ENCODE results near the gene ZNF200. TPM values are rescaled to one million over a fixed set of nuclear protein-coding genes. Genes with fewer than 3 reads are reported as not detected.

Gene ZNF200
- total and polyA plus RNA-seq, 2 donors (not counting 1 experiment from before 2014, with no cell fraction given) = 2.7 to 20.1 TPM

DNA sequence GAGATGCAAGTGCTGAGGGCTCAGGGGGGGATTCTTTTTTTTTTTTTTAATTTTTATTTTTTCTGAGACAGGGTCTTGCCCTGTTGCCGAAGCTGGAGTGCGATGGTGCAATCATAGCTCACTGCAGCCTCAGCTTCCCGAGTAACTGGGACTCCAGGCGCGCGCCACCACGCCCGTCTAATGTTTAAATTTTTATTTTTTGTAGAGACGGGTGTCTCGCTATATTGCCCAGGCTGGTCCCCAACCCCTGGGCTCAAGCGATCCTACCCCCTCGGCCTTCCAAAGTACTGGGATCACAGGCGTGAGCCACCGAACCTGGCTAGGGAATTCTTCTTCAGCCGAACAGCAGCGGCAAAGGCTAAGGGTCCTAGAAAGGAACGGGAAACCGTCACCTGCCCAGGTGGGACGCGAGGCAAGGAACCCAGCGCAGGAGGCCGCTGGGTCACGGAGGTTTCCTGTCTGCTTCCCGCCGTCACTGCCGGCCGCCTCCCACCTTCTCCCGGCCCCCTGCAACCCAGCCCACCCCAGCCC is 60.3 kb downstream of the ZNF200 start:
- Histone ChIP-seq H3K9ac (ENCODE audit: low read length) (no peak overlapping the region), H3K27me3 (replicated peaks in 1 of 4; ENCODE audit: control extremely low read depth in 1 of 4, control insufficient read depth in 3 of 4, insufficient read depth in 4 of 4, low read length in 3 of 4) (peaks cover 0 to 84% (median 52%) of the 10 kb centered on the region in 4 experiments), H2AFZ (ENCODE audit: insufficient read depth, low read depth, low read length, poor library complexity, severe bottlenecking) (no peak overlapping the region), H3K4me1 (ENCODE audit: control insufficient read depth in 2 of 2, insufficient read depth in 2 of 2, low read length in 2 of 2) (peaks cover 40 to 47% of the 10 kb centered on the region in 2 donors), H3K4me2 (replicated peaks; ENCODE audit: low read depth, low read length, poor library complexity, severe bottlenecking) (peak overlapping the region; percentile 50), H3K4me3 (ENCODE audit: control extremely low read depth in 1 of 5, extremely low read depth in 1 of 5, insufficient read depth in 1 of 5, low read depth in 2 of 5, low read length in 4 of 5) (peak overlapping the region in 1 of 5 experiments; percentile 33), H3K36me3 (replicated peaks in 1 of 2; ENCODE audit: control extremely low read depth in 1 of 2, control insufficient read depth in 1 of 2, extremely low read depth in 1 of 2, insufficient read depth in 2 of 2, low read length in 1 of 2) (no peaks in the 10 kb centered on the region), H3K27ac (ENCODE audit: low read length in 2 of 2) (no peak overlapping the region), H3K79me2 (ENCODE audit: control insufficient read depth, insufficient read depth, low read length) (no peaks in the 10 kb centered on the region), H4K20me1 (ENCODE audit: control insufficient read depth, insufficient read depth, low read length, poor library complexity, severe bottlenecking) (no peaks in the 10 kb centered on the region), H3K9me3 (ENCODE audit: control extremely low read depth in 1 of 3, control insufficient read depth in 2 of 3, insufficient read depth in 1 of 3, low read length in 2 of 3) (peaks cover 0 to 48% (median 0%) of the 10 kb centered on the region in 3 donors)
- H3K4me1 Mint-ChIP-seq = peaks cover 29% of the 10 kb centered on the region
- TF ChIP-seq, protein P1, sequence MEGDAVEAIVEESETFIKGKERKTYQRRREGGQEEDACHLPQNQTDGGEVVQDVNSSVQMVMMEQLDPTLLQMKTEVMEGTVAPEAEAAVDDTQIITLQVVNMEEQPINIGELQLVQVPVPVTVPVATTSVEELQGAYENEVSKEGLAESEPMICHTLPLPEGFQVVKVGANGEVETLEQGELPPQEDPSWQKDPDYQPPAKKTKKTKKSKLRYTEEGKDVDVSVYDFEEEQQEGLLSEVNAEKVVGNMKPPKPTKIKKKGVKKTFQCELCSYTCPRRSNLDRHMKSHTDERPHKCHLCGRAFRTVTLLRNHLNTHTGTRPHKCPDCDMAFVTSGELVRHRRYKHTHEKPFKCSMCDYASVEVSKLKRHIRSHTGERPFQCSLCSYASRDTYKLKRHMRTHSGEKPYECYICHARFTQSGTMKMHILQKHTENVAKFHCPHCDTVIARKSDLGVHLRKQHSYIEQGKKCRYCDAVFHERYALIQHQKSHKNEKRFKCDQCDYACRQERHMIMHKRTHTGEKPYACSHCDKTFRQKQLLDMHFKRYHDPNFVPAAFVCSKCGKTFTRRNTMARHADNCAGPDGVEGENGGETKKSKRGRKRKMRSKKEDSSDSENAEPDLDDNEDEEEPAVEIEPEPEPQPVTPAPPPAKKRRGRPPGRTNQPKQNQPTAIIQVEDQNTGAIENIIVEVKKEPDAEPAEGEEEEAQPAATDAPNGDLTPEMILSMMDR (IDR thresholded peaks at IDR 0.05) = no peak
- no peak for TF ChIP-seq EZH2 (IDR thresholded peaks at IDR 0.05; ENCODE audit: borderline replicate concordance, insufficient read depth, low read depth, low read length, poor library complexity, severe bottlenecking)
- H3K4me3 Mint-ChIP-seq = no peak overlapping the region
- POLR2A ChIA-PET = no interaction called here
- H3K27ac Mint-ChIP-seq = no peak overlapping the region
- H3K9me3 Mint-ChIP-seq (ENCODE audit: insufficient read depth) = no peaks in the 10 kb centered on the region
- intact Hi-C loops (cut with micrococcal nuclease) = loop anchor here (2.0 to 5.0 kb wide), 2 partner anchors 14 to 127 kb away; partner anchors contain the start of genes MMP25 and OR1F1
- H3K27me3 Mint-ChIP-seq = peaks cover 78% of the 10 kb centered on the region
- CTCF ChIA-PET = interaction anchor here (0.9 kb wide), 1 partner anchor 10 kb away, joined by 3 read pairs; no protein-coding TSS in a partner anchor
- no peak for ATAC-seq (ENCODE audit: low read depth)
- no peak for DNase-seq
- 26% methylated on average over 25 of the region's 28 CpGs for WGBS (ENCODE audit: insufficient coverage)

DNA sequence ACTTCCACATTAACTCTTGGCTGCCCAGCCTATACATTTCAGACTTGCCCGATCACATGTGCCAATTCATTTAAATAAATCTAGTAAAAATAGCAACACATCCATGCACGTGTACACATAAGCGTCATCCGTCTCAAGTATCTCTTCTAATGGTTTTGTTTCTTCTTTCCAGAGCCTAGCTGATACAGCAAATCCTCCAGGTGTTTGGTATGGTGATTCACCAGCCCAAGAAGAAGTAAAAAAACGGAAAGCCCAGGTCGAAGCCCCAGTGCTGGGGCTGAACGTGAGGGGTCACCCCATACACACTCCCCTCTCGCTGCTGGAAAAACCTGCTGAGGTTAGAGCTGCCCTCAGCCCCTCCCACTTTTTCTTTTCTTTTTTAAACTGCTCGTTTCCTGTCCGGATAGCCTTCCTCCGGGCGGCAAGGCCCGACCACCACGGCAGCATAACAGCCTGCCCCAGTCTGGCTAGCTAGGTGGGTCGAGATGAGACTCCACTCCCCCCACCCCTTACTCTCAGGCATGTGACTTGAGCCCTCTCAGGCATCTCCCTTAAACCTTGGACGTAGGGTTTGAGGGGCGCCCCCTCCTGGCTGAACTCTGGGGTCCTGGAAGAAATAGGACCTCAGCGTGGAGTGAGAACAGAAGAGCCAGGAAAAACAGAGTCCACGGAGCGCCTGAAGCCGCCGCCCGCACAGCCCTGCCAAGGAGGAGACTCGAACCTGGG is 60.9 kb downstream of the ZNF200 start:
- peak overlapping the region; percentile 14 for H2AFZ ChIP-seq (ENCODE audit: insufficient read depth, low read depth, low read length, poor library complexity, severe bottlenecking)
- 7% methylated on average over 21 of the region's 24 CpGs for WGBS (ENCODE audit: insufficient coverage)
- H3K36me3 ChIP-seq (replicated peaks in 1 of 2; ENCODE audit: control extremely low read depth in 1 of 2, control insufficient read depth in 1 of 2, extremely low read depth in 1 of 2, insufficient read depth in 2 of 2, low read length in 1 of 2) = no peaks in the 10 kb centered on the region
- no peaks in the 10 kb centered on the region for H4K20me1 ChIP-seq (ENCODE audit: control insufficient read depth, insufficient read depth, low read length, poor library complexity, severe bottlenecking)
- no peaks in the 10 kb centered on the region for H3K79me2 ChIP-seq (ENCODE audit: control insufficient read depth, insufficient read depth, low read length)
- H3K27ac ChIP-seq (ENCODE audit: low read length in 2 of 2) = no peak overlapping the region
- Mint-ChIP-seq H3K27ac (no peak overlapping the region), H3K9me3 (ENCODE audit: insufficient read depth) (no peaks in the 10 kb centered on the region), H3K27me3 (peaks cover 77% of the 10 kb centered on the region), H3K4me3 (peak overlapping the region; percentile 23), H3K4me1 (peaks cover 29% of the 10 kb centered on the region)
- peak overlapping the region; percentile 50 for H3K4me2 ChIP-seq (replicated peaks; ENCODE audit: low read depth, low read length, poor library complexity, severe bottlenecking)
- POLR2A ChIA-PET = no interaction called here
- H3K9ac ChIP-seq (ENCODE audit: low read length) = no peak overlapping the region
- peaks cover 0 to 49% (median 0%) of the 10 kb centered on the region in 3 donors for H3K9me3 ChIP-seq (ENCODE audit: control extremely low read depth in 1 of 3, control insufficient read depth in 2 of 3, insufficient read depth in 1 of 3, low read length in 2 of 3)
- peaks cover 40 to 47% of the 10 kb centered on the region in 2 donors for H3K4me1 ChIP-seq (ENCODE audit: control insufficient read depth in 2 of 2, insufficient read depth in 2 of 2, low read length in 2 of 2)
- DNase-seq = peak; percentile 44
- intact Hi-C loops (cut with micrococcal nuclease) = loop anchor here (2.0 to 5.0 kb wide), 2 partner anchors 15 to 127 kb away; partner anchors contain the start of genes MMP25 and OR1F1
- TF ChIP-seq EZH2 (IDR thresholded peaks at IDR 0.05; ENCODE audit: borderline replicate concordance, insufficient read depth, low read depth, low read length, poor library complexity, severe bottlenecking) = no peak
- TF ChIP-seq, protein P1 (IDR thresholded peaks at IDR 0.05) = no peak
- peaks cover 0 to 84% (median 55%) of the 10 kb centered on the region in 4 experiments for H3K27me3 ChIP-seq (replicated peaks in 1 of 4; ENCODE audit: control extremely low read depth in 1 of 4, control insufficient read depth in 3 of 4, insufficient read depth in 4 of 4, low read length in 3 of 4)
- CTCF ChIA-PET = interaction anchor here (0.7 to 1.5 kb wide), 3 partner anchors 9 to 45 kb away, joined by 3 to 5 read pairs (median 3); no protein-coding TSS in a partner anchor
- no peak for ATAC-seq (ENCODE audit: low read depth)
- peak overlapping the region in 1 of 5 experiments; percentile 33 for H3K4me3 ChIP-seq (ENCODE audit: control extremely low read depth in 1 of 5, extremely low read depth in 1 of 5, insufficient read depth in 1 of 5, low read depth in 2 of 5, low read length in 4 of 5)

All from B cell (primary cell).